GM12878 (cell line): ENCODE results near the gene LBR. TPM values are rescaled to one million over a fixed set of nuclear protein-coding genes. Genes with fewer than 3 reads are reported as not detected.

Experiments
- ATAC-seq: fragments of 200-7000 bp; cut with Tn5 transposase; 3 replicates; pipeline ENCODE4 v1.9.1; 2020; ENCODE audit warnings: mild to moderate bottlenecking, moderate library complexity
- BruUV-seq: library from RNA; stranded (reverse); fragments of 400-500 nt; replicated peaks from 2 replicates; lab custom pipeline; 2021; lab: Mats Ljungman, UMichigan
- CTCF ChIA-PET: fragments of 300-600 bp; sonication (Branson Sonifier 250); formaldehyde crosslinking; extraction: SDS; loops from one replicate; lab custom pipeline; 2021; ENCODE audit warnings: inconsistent platforms; lab: Yijun Ruan, JAX
- POLR2A ChIA-PET: fragments of 350-600 bp; formaldehyde crosslinking; extraction: SDS; loops from one replicate; lab custom pipeline; 2021; ENCODE audit warnings: inconsistent platforms; lab: Charles Lee
- RAD21 ChIA-PET: fragments of 300-600 bp; sonication (Branson Sonifier 250); formaldehyde crosslinking; loops from one replicate; lab custom pipeline; 2023; ENCODE audit warnings: antibody characterized with exemption; ENCODE audit not compliant: unreplicated experiment; lab: Charles Lee
- SMC1A ChIA-PET: fragments of 300-600 bp; sonication (Branson Sonifier 250); formaldehyde crosslinking; loops from one replicate; lab custom pipeline; 2023; ENCODE audit not compliant: unreplicated experiment, uncharacterized antibody; lab: Charles Lee
- DNase-seq: peaks from one replicate; pipeline ENCODE4 v3.0.0-alpha.2; 2011; ENCODE audit warnings: low read depth, low spot score
- FAIRE-seq: peaks from 3 replicates; lab custom pipeline; 2011; peaks lifted over from hg19 to GRCh38; lab: Jason Lieb, UNC
- H2AFZ ChIP-seq: 2 replicates; pipeline ENCODE4 v1.6.0; 2011; ENCODE audit warnings: low read depth, low read length, control low read depth; ENCODE audit not compliant: control insufficient read depth
- H3K27ac ChIP-seq: 2 replicates; pipeline ENCODE4 v1.5.1; 2011; ENCODE audit warnings: control low read depth; ENCODE audit not compliant: control insufficient read depth, insufficient read depth
- H3K27me3 ChIP-seq, 2 experiments: replicated peaks in 1 of 2; 2 replicates each; pipeline versions ENCODE4 v1.6.0 to v1.6.1; 2011; ENCODE audit warnings: low read length in 1 of 2; ENCODE audit not compliant: control insufficient read depth in 2 of 2, insufficient read depth in 2 of 2
- H3K36me3 ChIP-seq, 2 experiments: 2 replicates each; pipeline ENCODE4 v1.5.1; 2011; ENCODE audit warnings: low read length in 1 of 2; ENCODE audit not compliant: control insufficient read depth in 2 of 2, insufficient read depth in 2 of 2
- H3K4me1 ChIP-seq: 2 replicates; pipeline ENCODE4 v1.6.1; 2011; ENCODE audit warnings: mild to moderate bottlenecking, low read length, moderate library complexity, mixed read lengths; ENCODE audit not compliant: control insufficient read depth, insufficient read depth
- H3K4me2 ChIP-seq: 2 replicates; pipeline ENCODE4 v1.6.0; 2011; ENCODE audit warnings: control low read depth; ENCODE audit not compliant: control insufficient read depth, insufficient read depth
- H3K4me3 ChIP-seq: fragments of 200-600 bp; sonication (generic); 2 replicates; pipeline ENCODE4 v1.5.1; 2016
- H3K79me2 ChIP-seq: 2 replicates; pipeline ENCODE4 v1.6.0; 2011; ENCODE audit warnings: low read length; ENCODE audit not compliant: control insufficient read depth, insufficient read depth
- H3K9ac ChIP-seq: 2 replicates; pipeline ENCODE4 v1.8.0; 2011; ENCODE audit warnings: low read length, control low read depth, mixed read lengths; ENCODE audit not compliant: control insufficient read depth, insufficient read depth
- H3K9me3 ChIP-seq: replicated peaks from 3 replicates; pipeline ENCODE4 v1.5.1; 2011; ENCODE audit warnings: mild to moderate bottlenecking, low read length; ENCODE audit not compliant: control insufficient read depth, insufficient read depth
- H4K20me1 ChIP-seq: 2 replicates; pipeline ENCODE4 v1.6.0; 2011; ENCODE audit not compliant: control insufficient read depth, insufficient read depth
- ATF7 ChIP-seq: fragments of 450-650 bp; IDR thresholded peaks from 2 replicates; pipeline ENCODE4 v1.6.1; 2016; ENCODE audit warnings: low read depth, mild to moderate bottlenecking
- CHD4 ChIP-seq: fragments of 200-600 bp; sonication (generic); IDR thresholded peaks from 2 replicates; pipeline ENCODE4 v1.6.1; 2016; ENCODE audit warnings: mild to moderate bottlenecking
- CTCF ChIP-seq, 3 experiments: IDR thresholded peaks in 2 of 3; conservative IDR thresholded peaks in 1 of 3; 2 replicates each; pipeline ENCODE4 v1.5.1; 2011; ENCODE audit warnings: low read depth in 3 of 3, low read length in 3 of 3, mild to moderate bottlenecking in 3 of 3, control low read depth in 2 of 3, moderate library complexity in 2 of 3, inconsistent platforms in 1 of 3, mixed read lengths in 1 of 3; ENCODE audit not compliant: control insufficient read depth in 2 of 3, insufficient read depth in 1 of 3; ENCODE audit errors: extremely low read depth in 1 of 3
- ESRRA ChIP-seq: IDR thresholded peaks from 2 replicates; pipeline ENCODE4 v1.6.1; 2012; ENCODE audit warnings: mild to moderate bottlenecking, low read length, improper control_type of control experiment
- GATAD2B ChIP-seq: fragments of 450-650 bp; conservative IDR thresholded peaks from 2 replicates; pipeline ENCODE4 v1.6.1; 2017; ENCODE audit warnings: low read depth, mild to moderate bottlenecking, moderate library complexity
- HDAC2 ChIP-seq: fragments of 200-600 bp; sonication (generic); IDR thresholded peaks from 2 replicates; pipeline ENCODE4 v1.6.1; 2017
- IRF4 ChIP-seq: IDR thresholded peaks from 2 replicates; pipeline ENCODE4 v1.6.1; 2011; ENCODE audit warnings: low read depth, low read length
- JUNB ChIP-seq: IDR thresholded peaks from 2 replicates; pipeline ENCODE4 v1.6.1; 2016; ENCODE audit warnings: antibody characterized with exemption, mild to moderate bottlenecking
- MTA2 ChIP-seq: fragments of 450-650 bp; IDR thresholded peaks from 2 replicates; pipeline ENCODE4 v1.6.1; 2016; ENCODE audit warnings: low read depth, mild to moderate bottlenecking, moderate library complexity
- MXI1 ChIP-seq: fragments of 150-350 bp; IDR thresholded peaks from 2 replicates; pipeline ENCODE4 v1.6.1; 2011; ENCODE audit warnings: low read depth, mild to moderate bottlenecking, inconsistent platforms, low read length, improper control_type of control experiment
- NR2F1 ChIP-seq: fragments of 450-650 bp; conservative IDR thresholded peaks from 2 replicates; pipeline ENCODE4 v1.6.1; 2017; ENCODE audit warnings: mild to moderate bottlenecking
- NRF1 ChIP-seq: conservative IDR thresholded peaks from 2 replicates; pipeline ENCODE4 v1.6.1; 2011; ENCODE audit warnings: mild to moderate bottlenecking, low read depth, low read length, improper control_type of control experiment
- RAD21 ChIP-seq: IDR thresholded peaks from 2 replicates; pipeline ENCODE4 v1.6.1; 2011; ENCODE audit warnings: mild to moderate bottlenecking, low read depth, low read length, moderate library complexity; ENCODE audit not compliant: insufficient read depth
- RAD51 ChIP-seq: fragments of 450-650 bp; IDR thresholded peaks from 2 replicates; pipeline ENCODE4 v1.6.1; 2016; ENCODE audit warnings: moderate library complexity, mild to moderate bottlenecking, inconsistent platforms
- SMC3 ChIP-seq: IDR thresholded peaks from 2 replicates; pipeline ENCODE4 v1.6.1; 2011; ENCODE audit warnings: low read length, improper control_type of control experiment, borderline replicate concordance
- SP1 ChIP-seq: IDR thresholded peaks from one replicate; pipeline ENCODE4 v1.6.1; 2011; ENCODE audit warnings: low read depth, low read length
- TAF1 ChIP-seq: IDR thresholded peaks from 2 replicates; pipeline ENCODE4 v1.6.1; 2011; ENCODE audit warnings: mild to moderate bottlenecking, low read depth, low read length, borderline replicate concordance
- TCF12 ChIP-seq: IDR thresholded peaks from 2 replicates; pipeline ENCODE4 v1.6.1; 2011; ENCODE audit warnings: low read depth, mild to moderate bottlenecking, low read length
- ZNF217 ChIP-seq: fragments of 450-650 bp; IDR thresholded peaks from 2 replicates; pipeline ENCODE4 v1.6.1; 2017; ENCODE audit warnings: antibody characterized with exemption, mild to moderate bottlenecking
- ZNF24 ChIP-seq: fragments of 450-650 bp; IDR thresholded peaks from 2 replicates; pipeline ENCODE4 v1.6.1; 2017; ENCODE audit warnings: antibody characterized with exemption, mild to moderate bottlenecking
- WGBS: methylation state at CpG from one replicate; pipeline ENCODE4 v1.1.6; 2016; ENCODE audit warnings: low lambda C conversion rate; ENCODE audit not compliant: insufficient replicate concordance, insufficient coverage; ENCODE audit errors: missing lambda C conversion rate; 5-methylcytosine and 5-hydroxymethylcytosine counted together
- in situ Hi-C: fragments of 300-500 bp; cut with MboI; formaldehyde crosslinking; loops from 9 replicates; pipeline ENCODE4 v1.14.3; 2018; ENCODE audit warnings: mixed read lengths
- intact Hi-C: fragments of 100-400 bp; cut with micrococcal nuclease; formaldehyde crosslinking; loops from one replicate; pipeline ENCODE4 v1.14.2; 2022; ENCODE audit not compliant: unreplicated experiment
- polyA plus RNA-seq, 11 experiments: library from polyadenylated mRNA; depleted of rRNA in 4 of 11; unstranded in 6 of 11; stranded (reverse) in 5 of 11; fragments of >200 nt; fragmentation: Nextera tagmentation in 4 of 11; fragmentation: Illumina TruSeq in 1 of 11; extraction: Ambion mirVana in 4 of 11; extraction: Trizol in 1 of 11; gene quantifications; 1 replicate in 1 of 11; 2 replicates in 10 of 11; pipeline versions ENCODE4 v1.2.1 to v1.2.3, GENCODE V29; 2011 to 2016; ENCODE audit warnings: inconsistent platforms in 2 of 11, missing spikeins in 2 of 11, low read depth in 1 of 11
- total RNA-seq, 4 experiments: library from RNA; depleted of rRNA in 3 of 4; stranded (reverse); fragments of >200 nt in 3 of 4; fragmentation: Illumina TruSeq in 1 of 4; extraction: Trizol in 1 of 4; gene quantifications; 2 replicates each; pipeline versions ENCODE4 v1.2.1 to v1.2.3, GENCODE V29; 2013 to 2021
- TF ChIP-seq, protein P1 (sequence below): fragments of 450-650 bp; IDR thresholded peaks from 2 replicates; pipeline ENCODE4 v1.6.1; 2017; ENCODE audit warnings: antibody characterized with exemption, mild to moderate bottlenecking, moderate library complexity

Gene LBR
- total and polyA plus RNA-seq, 10 of the 15 experiments (the other 5 are each of a cell fraction or from before 2014, with no cell fraction given): 81.8 to 178 (median 114) TPM

- FAIRE-seq: no peak
- no peaks in the 10 kb centered on the region for H4K20me1 ChIP-seq
- H3K79me2 ChIP-seq: no peaks in the 10 kb centered on the region
- in situ Hi-C loops (no loop called here), intact Hi-C loops (no loop called here)
- no peaks in the 10 kb centered on the region for H3K9me3 ChIP-seq
- H3K9ac ChIP-seq: peak overlapping the region; percentile 47; the same call in 1 of the 2 replicates
- no TSS peak for BruUV-seq
- 70% methylated on average over 9 of the region's 9 CpGs for WGBS
- ChIA-PET CTCF (interaction anchor here (0.7 to 3.5 kb wide), 12 partner anchors 9 to 122 kb away, joined by 3 to 53 read pairs (median 5); partner anchors contain the start of gene LBR), RAD21 (interaction anchor here (0.9 to 2.6 kb wide), 8 partner anchors 13 to 519 kb away, joined by 3 to 10 read pairs (median 4); no protein-coding TSS in a partner anchor), POLR2A (interaction anchor here (0.6 to 2.9 kb wide), 4 partner anchors 13 to 962 kb away, joined by 3 to 11 read pairs (median 6); partner anchors contain the start of gene LBR), SMC1A (interaction anchor here (0.7 to 7.3 kb wide), 8 partner anchors 9 to 545 kb away, joined by 3 to 108 read pairs (median 5); partner anchors contain the start of gene LBR)
- peak; percentile 41 for ATAC-seq
- H3K4me1 ChIP-seq: peaks cover 33% of the 10 kb centered on the region
- peak overlapping the region; percentile 91 for H2AFZ ChIP-seq
- no peak for DNase-seq
- peak overlapping the region; percentile 59 for H3K27ac ChIP-seq
- H3K4me3 ChIP-seq: peak overlapping the region; percentile 2; the same call in 1 of the 2 replicates
- peak overlapping the region; percentile 82 for H3K4me2 ChIP-seq
- no peaks in the 10 kb centered on the region for H3K36me3 ChIP-seq
- H3K27me3 ChIP-seq: no peaks in the 10 kb centered on the region
- TF ChIP-seq GATAD2B (no peak), TCF12 (no peak), NRF1 (no peak), ZNF217 (no peak), ESRRA (no peak), RAD21 (peak; percentile 37; the same call in 1 of the 2 replicates), RAD51 (no peak), ATF7 (no peak), SP1 (no peak), NR2F1 (no peak), SMC3 (peak; percentile 27; the same call in 1 of the 2 replicates), MTA2 (no peak), MXI1 (no peak), CHD4 (no peak), IRF4 (no peak), TAF1 (0 out of 2 replicates have a peak, but pooled peaks have one; percentile 19), HDAC2 (no peak), JUNB (no peak), CTCF (IDR thresholded peaks at IDR 0.05 in 2 of 3, conservative IDR thresholded peaks at IDR 0.05 in 1 of 3; ENCODE audit: control insufficient read depth in 2 of 3, extremely low read depth in 1 of 3, insufficient read depth in 1 of 3, low read depth in 3 of 3, low read length in 3 of 3) (peak; percentile 39 to 46 (median 45); a peak in 5 of 6 replicates), ZNF24 (no peak)
- TF ChIP-seq, protein P1, sequence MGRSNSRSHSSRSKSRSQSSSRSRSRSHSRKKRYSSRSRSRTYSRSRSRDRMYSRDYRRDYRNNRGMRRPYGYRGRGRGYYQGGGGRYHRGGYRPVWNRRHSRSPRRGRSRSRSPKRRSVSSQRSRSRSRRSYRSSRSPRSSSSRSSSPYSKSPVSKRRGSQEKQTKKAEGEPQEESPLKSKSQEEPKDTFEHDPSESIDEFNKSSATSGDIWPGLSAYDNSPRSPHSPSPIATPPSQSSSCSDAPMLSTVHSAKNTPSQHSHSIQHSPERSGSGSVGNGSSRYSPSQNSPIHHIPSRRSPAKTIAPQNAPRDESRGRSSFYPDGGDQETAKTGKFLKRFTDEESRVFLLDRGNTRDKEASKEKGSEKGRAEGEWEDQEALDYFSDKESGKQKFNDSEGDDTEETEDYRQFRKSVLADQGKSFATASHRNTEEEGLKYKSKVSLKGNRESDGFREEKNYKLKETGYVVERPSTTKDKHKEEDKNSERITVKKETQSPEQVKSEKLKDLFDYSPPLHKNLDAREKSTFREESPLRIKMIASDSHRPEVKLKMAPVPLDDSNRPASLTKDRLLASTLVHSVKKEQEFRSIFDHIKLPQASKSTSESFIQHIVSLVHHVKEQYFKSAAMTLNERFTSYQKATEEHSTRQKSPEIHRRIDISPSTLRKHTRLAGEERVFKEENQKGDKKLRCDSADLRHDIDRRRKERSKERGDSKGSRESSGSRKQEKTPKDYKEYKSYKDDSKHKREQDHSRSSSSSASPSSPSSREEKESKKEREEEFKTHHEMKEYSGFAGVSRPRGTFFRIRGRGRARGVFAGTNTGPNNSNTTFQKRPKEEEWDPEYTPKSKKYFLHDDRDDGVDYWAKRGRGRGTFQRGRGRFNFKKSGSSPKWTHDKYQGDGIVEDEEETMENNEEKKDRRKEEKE: no peak
These were observed 13.7 kb upstream of the LBR start for GRCh38 chr1:225441314-225442122.
